HepG2 (cell line): Measurements from ENCODE around the gene P2RY12. TPM values are rescaled to one million over a fixed set of nuclear protein-coding genes. Genes with fewer than 3 reads are reported as not detected.

Source experiments
- ATAC-seq: fragments of 200-7000 bp; cut with Tn5 transposase; 3 replicates; pipeline ENCODE4 v1.9.1; 2020; ENCODE audit warnings: mild to moderate bottlenecking, moderate library complexity
- BruUV-seq: library from RNA; stranded (reverse); fragments of 400-500 nt; replicated peaks from 2 replicates; lab custom pipeline; 2021; lab: Mats Ljungman, UMichigan
- CTCF ChIA-PET: fragments of 300-600 bp; formaldehyde crosslinking; extraction: SDS; loops from one replicate; lab custom pipeline; 2021; ENCODE audit warnings: low total read pairs, inconsistent platforms, low intra/inter-chr PET ratio; lab: Yijun Ruan, JAX
- POLR2A ChIA-PET: fragments of 350-600 bp; sonication (Branson Sonifier 250); formaldehyde crosslinking; loops from one replicate; lab custom pipeline; 2020; ENCODE audit warnings: antibody characterized with exemption, inconsistent platforms; lab: Yijun Ruan, JAX
- DNase-seq: peaks from one replicate; pipeline ENCODE4 v3.0.0-alpha.2; 2015; ENCODE audit warnings: low spot score
- FAIRE-seq: peaks from 3 replicates; lab custom pipeline; 2011; peaks lifted over from hg19 to GRCh38; lab: Jason Lieb, UNC
- H2AFZ ChIP-seq: one replicate; pipeline ENCODE4 v1.6.1; 2011; ENCODE audit warnings: low read length, inconsistent platforms
- H3K27ac ChIP-seq: fragments of 300-600 bp; 3 replicates; pipeline ENCODE4 v1.8.0; 2011; ENCODE audit warnings: mixed run types, mild to moderate bottlenecking, mixed read lengths, low read length, inconsistent platforms; ENCODE audit not compliant: insufficient read depth; ENCODE audit errors: extremely low read length
- H3K27me3 ChIP-seq, 2 experiments: fragments of 200-600 bp in 1 of 2; 2 replicates in 1 of 2; 3 replicates in 1 of 2; pipeline versions ENCODE4 v1.6.0 to v1.8.0; 2011; ENCODE audit warnings: low read length in 2 of 2, mild to moderate bottlenecking in 2 of 2, moderate library complexity in 2 of 2, inconsistent platforms in 1 of 2; ENCODE audit not compliant: insufficient read depth in 2 of 2, control insufficient read depth in 1 of 2
- H3K36me3 ChIP-seq, 2 experiments: fragments of 200-600 bp in 1 of 2; replicated peaks in 1 of 2; 2 replicates in 1 of 2; 3 replicates in 1 of 2; pipeline versions ENCODE4 v1.5.1 to v1.8.0; 2011; ENCODE audit warnings: low read length in 2 of 2, inconsistent platforms in 1 of 2; ENCODE audit not compliant: insufficient read depth in 2 of 2, control insufficient read depth in 1 of 2
- H3K4me1 ChIP-seq: 2 replicates; pipeline ENCODE4 v1.5.1; 2012; ENCODE audit warnings: low read length, inconsistent platforms; ENCODE audit not compliant: insufficient read depth
- H3K4me2 ChIP-seq: 2 replicates; pipeline ENCODE4 v1.6.0; 2011; ENCODE audit warnings: low read depth, low read length, inconsistent platforms
- H3K4me3 ChIP-seq, 3 experiments: fragments of 200-600 bp in 1 of 3; sonication (generic), shearing (Covaris generic) in 1 of 3; replicated peaks in 1 of 3; 2 replicates each; pipeline ENCODE4 v1.5.1; 2011 to 2016; ENCODE audit warnings: low read length in 3 of 3, inconsistent platforms in 2 of 3, low read depth in 2 of 3, mild to moderate bottlenecking in 2 of 3, control low read depth in 1 of 3, mixed read lengths in 1 of 3; ENCODE audit not compliant: insufficient read depth in 1 of 3
- H3K79me2 ChIP-seq: one replicate; pipeline ENCODE4 v1.6.1; 2011; ENCODE audit warnings: low read length, inconsistent platforms; ENCODE audit not compliant: insufficient read depth
- H3K9ac ChIP-seq: 2 replicates; pipeline ENCODE4 v1.6.0; 2011; ENCODE audit warnings: mild to moderate bottlenecking, low read depth, low read length, inconsistent platforms; ENCODE audit not compliant: insufficient read depth
- H3K9me3 ChIP-seq: 2 replicates; pipeline ENCODE4 v1.5.1; 2012; ENCODE audit warnings: mild to moderate bottlenecking, low read length
- H4K20me1 ChIP-seq: 2 replicates; pipeline ENCODE4 v1.6.0; 2011; ENCODE audit warnings: inconsistent platforms, mild to moderate bottlenecking, low read length, moderate library complexity; ENCODE audit not compliant: insufficient read depth
- ATF1 ChIP-seq: IDR thresholded peaks from 2 replicates; pipeline ENCODE4 v1.6.1; 2016; ENCODE audit warnings: mild to moderate bottlenecking, control low read depth
- FOXO1 ChIP-seq: sonication (generic); formaldehyde crosslinking; IDR thresholded peaks from 2 replicates; pipeline ENCODE4 v1.4.0; 2020; ENCODE audit warnings: missing genetic modification reagents
- GTF3A ChIP-seq: sonication (generic); formaldehyde crosslinking; conservative IDR thresholded peaks from 2 replicates; pipeline ENCODE4 v1.4.0; 2020; ENCODE audit warnings: mild to moderate bottlenecking, missing genetic modification reagents
- MIER2 ChIP-seq: IDR thresholded peaks from 2 replicates; pipeline ENCODE4 v1.6.1; 2016; ENCODE audit warnings: missing biosample characterization, missing genetic modification reagents
- MTF1 ChIP-seq: sonication (generic); formaldehyde crosslinking; IDR thresholded peaks from 2 replicates; pipeline ENCODE4 v1.5.0; 2020; ENCODE audit warnings: missing genetic modification reagents
- NCOA1 ChIP-seq: sonication (generic); formaldehyde crosslinking; IDR thresholded peaks from 2 replicates; pipeline ENCODE4 v1.9.0; 2021; ENCODE audit warnings: missing genetic modification reagents
- RBFOX2 ChIP-seq: fragments of 200-400 bp; formaldehyde crosslinking; IDR thresholded peaks from 2 replicates; pipeline ENCODE4 v1.6.1; 2017; ENCODE audit warnings: low read depth, mild to moderate bottlenecking, low read length
- TOPORS ChIP-seq: sonication (generic); formaldehyde crosslinking; IDR thresholded peaks from 2 replicates; pipeline ENCODE4 v1.8.0; 2023; ENCODE audit warnings: mild to moderate bottlenecking, missing genetic modification reagents
- ZBTB7A ChIP-seq: sonication (generic); formaldehyde crosslinking; IDR thresholded peaks from 2 replicates; pipeline ENCODE4 v1.8.0; 2022; ENCODE audit warnings: mild to moderate bottlenecking, missing genetic modification reagents
- ZNF143 ChIP-seq: sonication (generic); formaldehyde crosslinking; IDR thresholded peaks from 2 replicates; pipeline ENCODE4 v1.4.0; 2020; ENCODE audit warnings: missing genetic modification reagents
- ZNF546 ChIP-seq: sonication (generic); formaldehyde crosslinking; conservative IDR thresholded peaks from 2 replicates; pipeline ENCODE4 v1.8.1; 2023; ENCODE audit warnings: mild to moderate bottlenecking, missing genetic modification reagents
- ZNF782 ChIP-seq: sonication (generic); formaldehyde crosslinking; IDR thresholded peaks from 2 replicates; pipeline ENCODE4 v1.4.0; 2020; ENCODE audit warnings: missing genetic modification reagents, mild to moderate bottlenecking, borderline replicate concordance
- WGBS: methylation state at CpG from one replicate; pipeline ENCODE4 v1.1.6; 2017; ENCODE audit warnings: low lambda C conversion rate; 5-methylcytosine and 5-hydroxymethylcytosine counted together
- in situ Hi-C: cut with HindIII; loops from 2 replicates; pipeline ENCODE4 v1.10.0; 2017; ENCODE audit warnings: low pct_unique_long_range_greater_than_20kb; ENCODE audit not compliant: extremely low pct_ligation_motif_present
- intact Hi-C: fragments of 100-400 bp; cut with micrococcal nuclease; formaldehyde crosslinking; loops from one replicate; pipeline ENCODE4 v1.10.0; 2022; ENCODE audit not compliant: unreplicated experiment
- polyA plus RNA-seq, 8 experiments: library from polyadenylated mRNA; depleted of rRNA in 3 of 8; stranded (reverse) in 7 of 8; unstranded in 1 of 8; fragments of >200 nt; fragmentation: Illumina TruSeq in 4 of 8; extraction: Trizol in 4 of 8; gene quantifications; 2 replicates each; pipeline versions ENCODE4 v1.2.1 to v1.2.3, GENCODE V29; 2011 to 2016; ENCODE audit warnings: low read depth in 4 of 8, missing spikeins in 1 of 8, mixed read lengths in 1 of 8; ENCODE audit not compliant: insufficient read depth in 1 of 8
- total RNA-seq, 5 experiments: library from RNA; depleted of rRNA; stranded (reverse); fragments of >200 nt; fragmentation: Illumina TruSeq; extraction: Trizol; gene quantifications; 2 replicates each; pipeline ENCODE4 v1.2.3, GENCODE V29; 2016; ENCODE audit warnings: low read depth in 1 of 5
- TF ChIP-seq, protein P1 (sequence below): IDR thresholded peaks from 2 replicates; pipeline ENCODE4 v1.4.0; 2020; ENCODE audit warnings: mild to moderate bottlenecking, missing genetic modification reagents
- TF ChIP-seq, protein P2 (sequence below): sonication (generic); formaldehyde crosslinking; IDR thresholded peaks from 2 replicates; pipeline ENCODE4 v1.9.0; 2022; ENCODE audit warnings: low read depth, missing genetic modification reagents
- TF ChIP-seq, protein P3 (sequence below): sonication (generic); formaldehyde crosslinking; IDR thresholded peaks from 2 replicates; pipeline ENCODE4 v1.4.0; 2020; ENCODE audit warnings: missing genetic modification reagents

P2RY12 gene
- total and polyA plus RNA-seq, 2 of the 13 experiments (the other 11 are each of a cell fraction or from before 2014, with no cell fraction given), result not detected

GRCh38 chr3:151393941-151394340 lies 9.4 kb upstream of the P2RY12 start:
- H3K4me3 ChIP-seq, result no peak overlapping the region
- no peak overlapping the region for H3K4me2 ChIP-seq
- ChIA-PET POLR2A (no interaction called here), CTCF (no interaction called here)
- H3K36me3 ChIP-seq, result no peaks in the 10 kb centered on the region
- no peak overlapping the region for H3K9ac ChIP-seq
- ATAC-seq, result no peak
- H3K9me3 ChIP-seq, result no peaks in the 10 kb centered on the region
- in situ Hi-C loops, result no loop called here
- H3K79me2 ChIP-seq, result no peaks in the 10 kb centered on the region
- H3K4me1 ChIP-seq, result no peaks in the 10 kb centered on the region
- no peak for FAIRE-seq
- TF ChIP-seq NCOA1 (CRISPR knock-in tag), result no peak
- no peak for TF ChIP-seq TOPORS
- TF ChIP-seq, protein P1, sequence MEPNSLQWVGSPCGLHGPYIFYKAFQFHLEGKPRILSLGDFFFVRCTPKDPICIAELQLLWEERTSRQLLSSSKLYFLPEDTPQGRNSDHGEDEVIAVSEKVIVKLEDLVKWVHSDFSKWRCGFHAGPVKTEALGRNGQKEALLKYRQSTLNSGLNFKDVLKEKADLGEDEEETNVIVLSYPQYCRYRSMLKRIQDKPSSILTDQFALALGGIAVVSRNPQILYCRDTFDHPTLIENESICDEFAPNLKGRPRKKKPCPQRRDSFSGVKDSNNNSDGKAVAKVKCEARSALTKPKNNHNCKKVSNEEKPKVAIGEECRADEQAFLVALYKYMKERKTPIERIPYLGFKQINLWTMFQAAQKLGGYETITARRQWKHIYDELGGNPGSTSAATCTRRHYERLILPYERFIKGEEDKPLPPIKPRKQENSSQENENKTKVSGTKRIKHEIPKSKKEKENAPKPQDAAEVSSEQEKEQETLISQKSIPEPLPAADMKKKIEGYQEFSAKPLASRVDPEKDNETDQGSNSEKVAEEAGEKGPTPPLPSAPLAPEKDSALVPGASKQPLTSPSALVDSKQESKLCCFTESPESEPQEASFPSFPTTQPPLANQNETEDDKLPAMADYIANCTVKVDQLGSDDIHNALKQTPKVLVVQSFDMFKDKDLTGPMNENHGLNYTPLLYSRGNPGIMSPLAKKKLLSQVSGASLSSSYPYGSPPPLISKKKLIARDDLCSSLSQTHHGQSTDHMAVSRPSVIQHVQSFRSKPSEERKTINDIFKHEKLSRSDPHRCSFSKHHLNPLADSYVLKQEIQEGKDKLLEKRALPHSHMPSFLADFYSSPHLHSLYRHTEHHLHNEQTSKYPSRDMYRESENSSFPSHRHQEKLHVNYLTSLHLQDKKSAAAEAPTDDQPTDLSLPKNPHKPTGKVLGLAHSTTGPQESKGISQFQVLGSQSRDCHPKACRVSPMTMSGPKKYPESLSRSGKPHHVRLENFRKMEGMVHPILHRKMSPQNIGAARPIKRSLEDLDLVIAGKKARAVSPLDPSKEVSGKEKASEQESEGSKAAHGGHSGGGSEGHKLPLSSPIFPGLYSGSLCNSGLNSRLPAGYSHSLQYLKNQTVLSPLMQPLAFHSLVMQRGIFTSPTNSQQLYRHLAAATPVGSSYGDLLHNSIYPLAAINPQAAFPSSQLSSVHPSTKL (CRISPR knock-in tag), result no peak
- no peak for TF ChIP-seq MIER2
- TF ChIP-seq ZNF782, result no peak
- TF ChIP-seq ZBTB7A (CRISPR knock-in tag), result no peak
- TF ChIP-seq, protein P2, sequence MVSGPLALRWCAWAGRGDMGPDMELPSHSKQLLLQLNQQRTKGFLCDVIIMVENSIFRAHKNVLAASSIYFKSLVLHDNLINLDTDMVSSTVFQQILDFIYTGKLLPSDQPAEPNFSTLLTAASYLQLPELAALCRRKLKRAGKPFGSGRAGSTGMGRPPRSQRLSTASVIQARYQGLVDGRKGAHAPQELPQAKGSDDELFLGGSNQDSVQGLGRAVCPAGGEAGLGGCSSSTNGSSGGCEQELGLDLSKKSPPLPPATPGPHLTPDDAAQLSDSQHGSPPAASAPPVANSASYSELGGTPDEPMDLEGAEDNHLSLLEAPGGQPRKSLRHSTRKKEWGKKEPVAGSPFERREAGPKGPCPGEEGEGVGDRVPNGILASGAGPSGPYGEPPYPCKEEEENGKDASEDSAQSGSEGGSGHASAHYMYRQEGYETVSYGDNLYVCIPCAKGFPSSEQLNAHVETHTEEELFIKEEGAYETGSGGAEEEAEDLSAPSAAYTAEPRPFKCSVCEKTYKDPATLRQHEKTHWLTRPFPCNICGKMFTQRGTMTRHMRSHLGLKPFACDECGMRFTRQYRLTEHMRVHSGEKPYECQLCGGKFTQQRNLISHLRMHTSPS, result no peak
- no peak for TF ChIP-seq ATF1 (CRISPR knock-in tag)
- TF ChIP-seq RBFOX2, result no peak
- TF ChIP-seq GTF3A (CRISPR knock-in tag), result no peak
- no peak for TF ChIP-seq FOXO1
- TF ChIP-seq, protein P3, sequence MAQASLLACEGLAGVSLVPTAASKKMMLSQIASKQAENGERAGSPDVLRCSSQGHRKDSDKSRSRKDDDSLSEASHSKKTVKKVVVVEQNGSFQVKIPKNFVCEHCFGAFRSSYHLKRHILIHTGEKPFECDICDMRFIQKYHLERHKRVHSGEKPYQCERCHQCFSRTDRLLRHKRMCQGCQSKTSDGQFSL, result no peak
- no peak for TF ChIP-seq ZNF143 (CRISPR knock-in tag)
- TF ChIP-seq ZNF546 (CRISPR knock-in tag), result no peak
- no peak for TF ChIP-seq MTF1 (CRISPR knock-in tag)
- no TSS peak for BruUV-seq
- H4K20me1 ChIP-seq, result no peaks in the 10 kb centered on the region
- no peak overlapping the region for H3K27ac ChIP-seq
- H2AFZ ChIP-seq, result no peak overlapping the region
- H3K27me3 ChIP-seq, result no peaks in the 10 kb centered on the region
- intact Hi-C loops, result no loop called here
- 49% methylated on average over 4 of the region's 4 CpGs for WGBS
- no peak for DNase-seq
